ENCODE results near the gene TBC1D2.

- no peak for TF ChIP-seq POLR2AphosphoS5 (IDR thresholded peaks at IDR 0.05; ENCODE audit: borderline replicate concordance, low read depth, low read length)
- TF ChIP-seq EZH2 (IDR thresholded peaks at IDR 0.05) = no peak
Observed at GRCh38 chr9:98236901-98237487, 18.5 kb downstream of the TBC1D2 start.

Data from SK-N-MC (cell line).